IMR-90 (cell line): Measurements from ENCODE around the gene GPR132. TPM values are rescaled to one million over a fixed set of nuclear protein-coding genes. Genes with fewer than 3 reads are reported as not detected.

Source experiments
- ATAC-seq: fragments of 200-7000 bp; cut with Tn5 transposase; 2 replicates; pipeline ENCODE4 v1.9.1; 2020; ENCODE audit warnings: low read depth, mild to moderate bottlenecking, moderate library complexity
- BruUV-seq: library from RNA; stranded (reverse); fragments of 400-500 nt; replicated peaks from 2 replicates; lab custom pipeline; 2021; lab: Mats Ljungman, UMichigan
- CTCF ChIA-PET: fragments of 300-600 bp; formaldehyde crosslinking; extraction: SDS; loops from one replicate; lab custom pipeline; 2021; ENCODE audit warnings: antibody characterized with exemption; lab: Yijun Ruan, JAX
- POLR2A ChIA-PET: fragments of 300-600 bp; sonication (Branson Sonifier 250); formaldehyde crosslinking; loops from one replicate; lab custom pipeline; 2022; ENCODE audit warnings: antibody characterized with exemption; ENCODE audit not compliant: unreplicated experiment; lab: Charles Lee
- DNase-seq: peaks from one replicate; pipeline ENCODE4 v3.0.0; 2013
- H2AFZ ChIP-seq: replicated peaks from 2 replicates; pipeline ENCODE3; 2013; ENCODE audit warnings: low read length, mild to moderate bottlenecking; ENCODE audit not compliant: poor library complexity
- H2AK5ac ChIP-seq: 2 replicates; pipeline ENCODE4 v1.6.1; 2013; ENCODE audit warnings: low read depth, low read length, inconsistent platforms
- H2AK9ac ChIP-seq: replicated peaks from 2 replicates; pipeline ENCODE3; 2013; ENCODE audit warnings: mild to moderate bottlenecking, low read depth, low read length, moderate library complexity; ENCODE audit not compliant: poor library complexity
- H2BK120ac ChIP-seq: 2 replicates; pipeline ENCODE4 v1.6.1; 2013; ENCODE audit warnings: low read depth, low read length, inconsistent platforms
- H2BK15ac ChIP-seq: 3 replicates; pipeline ENCODE4 v1.6.1; 2013; ENCODE audit warnings: low read depth, low read length, inconsistent platforms
- H2BK20ac ChIP-seq: 2 replicates; pipeline ENCODE4 v1.6.1; 2013; ENCODE audit warnings: low read depth, mild to moderate bottlenecking, inconsistent platforms, low read length, moderate library complexity
- H2BK5ac ChIP-seq: 2 replicates; pipeline ENCODE4 v1.6.1; 2013; ENCODE audit warnings: mild to moderate bottlenecking, low read depth, low read length, inconsistent platforms; ENCODE audit not compliant: poor library complexity, severe bottlenecking
- H3K14ac ChIP-seq: replicated peaks from 2 replicates; pipeline ENCODE4 v1.6.1; 2013; ENCODE audit warnings: low read depth, low read length, inconsistent platforms
- H3K18ac ChIP-seq: 2 replicates; pipeline ENCODE4 v1.6.1; 2013; ENCODE audit warnings: low read depth, low read length, control low read depth
- H3K23ac ChIP-seq: 2 replicates; pipeline ENCODE4 v1.6.1; 2013; ENCODE audit warnings: low read depth, low read length, inconsistent platforms
- H3K27ac ChIP-seq: 2 replicates; pipeline ENCODE4 v1.5.1; 2013; ENCODE audit warnings: mild to moderate bottlenecking, control low read depth, low read length; ENCODE audit not compliant: insufficient read depth
- H3K27me3 ChIP-seq: 2 replicates; pipeline ENCODE4 v1.6.1; 2013; ENCODE audit warnings: low read length; ENCODE audit not compliant: control insufficient read depth, insufficient read depth
- H3K36me3 ChIP-seq: 2 replicates; pipeline ENCODE4 v1.6.1; 2013; ENCODE audit warnings: low read length, mixed read lengths; ENCODE audit not compliant: control insufficient read depth, insufficient read depth
- H3K4ac ChIP-seq: 2 replicates; pipeline ENCODE4 v1.6.1; 2013; ENCODE audit warnings: low read depth, low read length, inconsistent platforms
- H3K4me1 ChIP-seq: 2 replicates; pipeline ENCODE4 v1.6.1; 2013; ENCODE audit warnings: low read length, mixed read lengths; ENCODE audit not compliant: control insufficient read depth, insufficient read depth
- H3K4me2 ChIP-seq: 2 replicates; pipeline ENCODE4 v1.6.1; 2013; ENCODE audit warnings: low read depth, mild to moderate bottlenecking, control low read depth, low read length, moderate library complexity
- H3K4me3 ChIP-seq: 2 replicates; pipeline ENCODE4 v1.5.1; 2013; ENCODE audit warnings: low read depth, mild to moderate bottlenecking, control low read depth, low read length, moderate library complexity; ENCODE audit not compliant: insufficient read depth
- H3K56ac ChIP-seq: 2 replicates; pipeline ENCODE4 v1.6.1; 2013; ENCODE audit warnings: low read length, inconsistent platforms; ENCODE audit not compliant: insufficient read depth; ENCODE audit errors: extremely low read depth
- H3K79me1 ChIP-seq, 2 experiments: 2 replicates each; pipeline ENCODE4 v1.6.1; 2013; ENCODE audit warnings: low read length in 2 of 2, inconsistent platforms in 1 of 2, low read depth in 1 of 2
- H3K9ac ChIP-seq: 2 replicates; pipeline ENCODE4 v1.6.1; 2013; ENCODE audit warnings: low read depth, low read length, control low read depth
- H3K9me1 ChIP-seq: 2 replicates; pipeline ENCODE4 v1.6.1; 2013; ENCODE audit warnings: low read length, inconsistent platforms; ENCODE audit not compliant: insufficient read depth
- H3K9me3 ChIP-seq: 2 replicates; pipeline ENCODE4 v1.6.1; 2013; ENCODE audit warnings: low read length; ENCODE audit not compliant: control insufficient read depth, insufficient read depth
- H4K20me1 ChIP-seq: 2 replicates; pipeline ENCODE4 v1.6.1; 2013; ENCODE audit warnings: low read length, inconsistent platforms; ENCODE audit not compliant: insufficient read depth
- H4K5ac ChIP-seq: 2 replicates; pipeline ENCODE4 v1.6.1; 2013; ENCODE audit warnings: mild to moderate bottlenecking, low read depth, low read length, control low read depth
- H4K8ac ChIP-seq, 2 experiments: 2 replicates each; pipeline ENCODE4 v1.6.1; 2013; ENCODE audit warnings: low read depth in 2 of 2, low read length in 2 of 2, control low read depth in 1 of 2, inconsistent platforms in 1 of 2
- H4K91ac ChIP-seq: 2 replicates; pipeline ENCODE4 v1.6.1; 2013; ENCODE audit warnings: low read depth, low read length, inconsistent platforms; ENCODE audit not compliant: insufficient read depth
- BHLHE40 ChIP-seq: fragments of 150-350 bp; IDR thresholded peaks from 2 replicates; pipeline ENCODE4 v1.6.1; 2016; ENCODE audit warnings: mild to moderate bottlenecking, low read depth, low read length
- CEBPB ChIP-seq: IDR thresholded peaks from 2 replicates; pipeline ENCODE4 v1.6.1; 2012; ENCODE audit warnings: low read depth, low read length, improper control_type of control experiment
- CHD1 ChIP-seq: IDR thresholded peaks from 2 replicates; pipeline ENCODE4 v1.6.1; 2012; ENCODE audit warnings: low read depth, low read length, improper control_type of control experiment
- CTCF ChIP-seq: conservative IDR thresholded peaks from 2 replicates; pipeline ENCODE4 v1.5.1; 2012; ENCODE audit warnings: mild to moderate bottlenecking, low read depth, low read length, improper control_type of control experiment
- ELK1 ChIP-seq: fragments of 150-350 bp; IDR thresholded peaks from 2 replicates; pipeline ENCODE4 v1.6.1; 2016; ENCODE audit warnings: low read depth, mild to moderate bottlenecking, low read length, moderate library complexity, borderline replicate concordance
- FOS ChIP-seq: fragments of 150-350 bp; IDR thresholded peaks from 2 replicates; pipeline ENCODE4 v1.6.1; 2016; ENCODE audit warnings: low read depth, low read length
- MAFK ChIP-seq: IDR thresholded peaks from 2 replicates; pipeline ENCODE4 v1.6.1; 2012; ENCODE audit warnings: low read depth, low read length, improper control_type of control experiment
- MAZ ChIP-seq: IDR thresholded peaks from 2 replicates; pipeline ENCODE4 v1.6.1; 2012; ENCODE audit warnings: low read depth, mild to moderate bottlenecking, low read length, improper control_type of control experiment, moderate library complexity, borderline replicate concordance
- MXI1 ChIP-seq: IDR thresholded peaks from 2 replicates; pipeline ENCODE4 v1.6.1; 2012; ENCODE audit warnings: low read depth, mild to moderate bottlenecking, low read length, moderate library complexity, borderline replicate concordance
- POLR2A ChIP-seq: IDR thresholded peaks from 2 replicates; pipeline ENCODE4 v1.6.1; 2012; ENCODE audit warnings: mild to moderate bottlenecking, low read depth, low read length
- RAD21 ChIP-seq: IDR thresholded peaks from 2 replicates; pipeline ENCODE4 v1.6.1; 2012; ENCODE audit warnings: low read length, improper control_type of control experiment
- RCOR1 ChIP-seq: IDR thresholded peaks from 2 replicates; pipeline ENCODE4 v1.6.1; 2012; ENCODE audit warnings: mild to moderate bottlenecking, low read length, improper control_type of control experiment; ENCODE audit not compliant: insufficient replicate concordance
- RFX5 ChIP-seq: IDR thresholded peaks from 2 replicates; pipeline ENCODE4 v1.8.0; 2012; ENCODE audit warnings: low read depth, mild to moderate bottlenecking, low read length, moderate library complexity
- SMC3 ChIP-seq: fragments of 150-350 bp; IDR thresholded peaks from 2 replicates; pipeline ENCODE4 v1.6.1; 2016; ENCODE audit warnings: low read depth, mild to moderate bottlenecking, antibody characterized with exemption, low read length, moderate library complexity
- USF2 ChIP-seq: fragments of 150-350 bp; IDR thresholded peaks from 2 replicates; pipeline ENCODE4 v1.6.1; 2017; ENCODE audit warnings: mild to moderate bottlenecking, antibody characterized with exemption, low read length, low read depth
- WGBS, 2 experiments: methylation state at CpG; one replicate each; pipeline versions ENCODE4 v1.1.5 to v1.1.7; 2013; ENCODE audit warnings: missing lambda C conversion rate in 2 of 2; ENCODE audit not compliant: insufficient read length in 1 of 2; ENCODE audit errors: extremely low coverage in 2 of 2; 5-methylcytosine and 5-hydroxymethylcytosine counted together
- dilution Hi-C: fragments of 300-500 bp; cut with HindIII; formaldehyde crosslinking; loops from one replicate; pipeline ENCODE4 v1.14.3; 2018; ENCODE audit warnings: low sequenced_read_pairs; ENCODE audit not compliant: unreplicated experiment
- in situ Hi-C: fragments of 300-500 bp; cut with MboI; formaldehyde crosslinking; loops from 3 replicates; pipeline ENCODE4 v1.14.3; 2019; ENCODE audit warnings: low sequenced_read_pairs, inconsistent platforms, mixed read lengths
- intact Hi-C: fragments of 100-400 bp; cut with micrococcal nuclease; formaldehyde crosslinking; loops from 2 replicates; pipeline ENCODE4 v1.10.0; 2022
- polyA plus RNA-seq, 3 experiments: library from polyadenylated mRNA; depleted of rRNA; stranded (reverse); fragments of >200 nt; gene quantifications; 2 replicates each; pipeline ENCODE4 v1.2.3, GENCODE V29; 2012; ENCODE audit warnings: low replicate concordance in 1 of 3
- total RNA-seq: library from RNA; depleted of rRNA; stranded (reverse); fragments of >200 nt; gene quantifications from 2 replicates; pipeline ENCODE4 v1.2.3, GENCODE V29; 2012

Gene GPR132
- total and polyA plus RNA-seq, 2 of the 4 experiments (the other 2 are of a cell fraction) = under 0.01 to 0.10 TPM

- peaks cover 5% of the 10 kb centered on the region; the same call in 1 of the 2 replicates for H4K20me1 ChIP-seq
- peaks cover 10% of the 10 kb centered on the region for H3K9me1 ChIP-seq
- H3K4ac ChIP-seq = no peak overlapping the region
- H3K36me3 ChIP-seq = no peaks in the 10 kb centered on the region
- no peak overlapping the region for H2AK9ac ChIP-seq
- no peak overlapping the region for H3K9ac ChIP-seq
- no peak overlapping the region for H2AFZ ChIP-seq
- no peak overlapping the region for H2AK5ac ChIP-seq
- H2BK120ac ChIP-seq = no peak overlapping the region
- H3K4me3 ChIP-seq = no peak overlapping the region
- H3K4me2 ChIP-seq = no peak overlapping the region
- H3K14ac ChIP-seq = no peak overlapping the region
- H2BK20ac ChIP-seq = no peak overlapping the region
- WGBS, 2 experiments = 87% methylated on average over 6 of the region's 14 CpGs; no CpG with 5 or more reads in 1 of the 2 experiments
- no peak overlapping the region for H3K27ac ChIP-seq
- H3K56ac ChIP-seq = no peak overlapping the region
- no peak overlapping the region for H3K18ac ChIP-seq
- ATAC-seq (no peak), DNase-seq (no peak)
- intact Hi-C loops = no loop called here
- peaks cover 14% of the 10 kb centered on the region for H3K4me1 ChIP-seq
- H3K79me1 ChIP-seq = peaks cover 0 to 16% of the 10 kb centered on the region in 2 experiments; a peak in 2 of 4 replicates
- no peak overlapping the region for H2BK5ac ChIP-seq
- no peak overlapping the region for H3K23ac ChIP-seq
- in situ Hi-C loops = no loop called here
- no peak overlapping the region for H4K8ac ChIP-seq
- H3K27me3 ChIP-seq = no peaks in the 10 kb centered on the region
- no peak overlapping the region for H4K91ac ChIP-seq
- no peak overlapping the region for H4K5ac ChIP-seq
- no peaks in the 10 kb centered on the region for H3K9me3 ChIP-seq
- CTCF ChIA-PET = no interaction called here
- no TSS peak for BruUV-seq
- POLR2A ChIA-PET = no interaction called here
- no peak overlapping the region for H2BK15ac ChIP-seq
- dilution Hi-C loops = no loop called here
- TF ChIP-seq RCOR1 = no peak
- TF ChIP-seq MXI1 = no peak
- no peak for TF ChIP-seq CHD1
- no peak for TF ChIP-seq RAD21
- no peak for TF ChIP-seq CTCF
- TF ChIP-seq MAFK = no peak
- TF ChIP-seq USF2 = no peak
- TF ChIP-seq FOS = no peak
- TF ChIP-seq POLR2A = no peak
- TF ChIP-seq CEBPB = no peak
- no peak for TF ChIP-seq MAZ
- no peak for TF ChIP-seq RFX5
- no peak for TF ChIP-seq ELK1
- TF ChIP-seq BHLHE40 = no peak
- no peak for TF ChIP-seq SMC3
These were observed 19.7 kb upstream of the GPR132 start for GRCh38 chr14:105084741-105085571.
